Measurements from ENCODE around the gene HEBP1. TPM values are rescaled to one million over a fixed set of nuclear protein-coding genes. Genes with fewer than 3 reads are reported as not detected.
A peak's percentile ranks its signal among the peaks of the same experiment; 100 is the strongest.

The HEBP1 gene, protein sequence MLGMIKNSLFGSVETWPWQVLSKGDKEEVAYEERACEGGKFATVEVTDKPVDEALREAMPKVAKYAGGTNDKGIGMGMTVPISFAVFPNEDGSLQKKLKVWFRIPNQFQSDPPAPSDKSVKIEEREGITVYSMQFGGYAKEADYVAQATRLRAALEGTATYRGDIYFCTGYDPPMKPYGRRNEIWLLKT
- total RNA-seq (2014; rRNA removed; shearing (Covaris generic)): 2.8 and 3.1 TPM in 2 replicates

GRCh38 chr12:12999959-13000615, at the start of gene HEBP1:
TSS of gene HEBP1 (minus strand) at chr12:13000265. CDS start at chr12:13000114, 151 bp downstream.

DNA sequence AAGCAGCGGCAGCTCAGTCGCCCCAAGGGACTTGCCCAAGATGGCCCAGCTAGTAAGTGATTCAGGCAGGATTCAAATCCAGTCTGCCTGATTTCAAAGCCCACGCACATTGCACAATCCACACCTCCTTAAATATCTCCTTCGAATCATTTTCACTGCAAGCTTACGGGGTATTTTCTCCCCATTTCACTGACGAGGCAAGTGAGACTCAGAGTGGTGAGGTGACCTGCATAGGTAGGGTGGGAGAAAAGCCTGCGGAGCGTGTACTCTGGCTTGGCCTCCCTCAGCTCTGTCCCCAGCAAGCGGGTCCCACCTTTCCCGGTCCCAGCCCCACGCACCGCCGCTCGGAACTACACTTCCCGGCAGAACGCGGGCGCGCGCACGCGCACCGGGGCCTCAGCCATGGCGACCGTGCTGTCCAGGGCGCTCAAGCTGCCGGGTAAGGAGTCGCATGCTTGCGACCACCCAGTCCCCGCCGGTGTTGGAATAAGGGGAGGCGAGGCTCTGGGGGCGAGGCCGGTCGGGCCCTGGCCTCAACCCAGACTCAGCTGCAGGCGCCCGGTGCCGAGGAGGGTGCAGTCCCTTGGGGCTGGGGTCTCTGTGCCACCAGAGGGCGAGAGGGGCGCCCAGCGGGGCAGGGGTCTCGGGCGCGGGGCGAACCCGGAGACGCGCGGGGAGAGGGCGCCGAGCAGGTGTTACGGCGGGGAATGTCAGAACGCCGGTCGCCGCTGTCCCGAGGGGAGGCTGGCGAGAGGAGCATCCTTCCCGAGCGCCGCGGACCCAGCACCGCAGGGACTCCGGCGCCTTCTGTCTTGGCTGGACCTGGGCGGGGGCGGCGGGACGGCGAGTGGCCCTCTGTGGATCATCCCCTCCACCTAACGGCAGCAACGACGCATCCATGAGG, 44.2 kb upstream of the HEBP1 start, which contains the start of gene FAM234B:
FAM234B (plus strand) TSS at position 380 of the 904 bp plus-strand sequence; CDS start at position 403, 23 bp downstream.

GRCh38 chr12:12952036-12952435, 48.0 kb downstream of the HEBP1 start, which contains the start of gene GPRC5D:
TSS of gene GPRC5D (minus strand) at chr12:12952170. CDS start at chr12:12950384, 1,786 bp downstream.

Small RNA genes lying within 50 kb of the gene (small RNA-seq; reads per million reads assigned to genes)
- gene RF00604: 14.5 reads per million, percentile 91 among the genes with 10 or more reads in this experiment

Other genes with a start within 250 kb of the HEBP1 start
- gene APOLD1, start 214.6 kb downstream of the HEBP1 start, total RNA-seq (2014; rRNA removed; shearing (Covaris generic)): 0.94 and 1.1 TPM in 2 replicates
- gene DDX47, start 186.9 kb downstream of the HEBP1 start, total RNA-seq (2014; rRNA removed; shearing (Covaris generic)): 107 and 110 TPM in 2 replicates
- gene GPRC5A, start 108.7 kb downstream of the HEBP1 start, total RNA-seq (2014; rRNA removed; shearing (Covaris generic)): 112 and 122 TPM in 2 replicates
- not detected in 2 replicates for gene GPRC5D, start 48.1 kb downstream of the HEBP1 start, total RNA-seq (2014; rRNA removed; shearing (Covaris generic))
- 4.7 and 4.9 TPM in 2 replicates for gene FAM234B, start 44.1 kb upstream of the HEBP1 start, total RNA-seq (2014; rRNA removed; shearing (Covaris generic))
- 0.16 TPM in 1 of 2 replicates, not detected in the other for gene GSG1, start 103.4 kb upstream of the HEBP1 start, total RNA-seq (2014; rRNA removed; shearing (Covaris generic))
- 88.6 and 97.9 TPM in 2 replicates for gene EMP1, start 196.5 kb upstream of the HEBP1 start, total RNA-seq (2014; rRNA removed; shearing (Covaris generic))